Prostate gland (tissue), 2 donors: ENCODE measurements around the gene CABLES1.

Experiments used
- POLR2A ChIP-seq: fragments of 450-650 bp; IDR thresholded peaks from one replicate; pipeline ENCODE4 v1.6.1; 2016; ENCODE audit warnings: antibody characterized with exemption, mild to moderate bottlenecking
- POLR2AphosphoS5 ChIP-seq: sonication (generic); formaldehyde crosslinking; IDR thresholded peaks from one replicate; pipeline ENCODE4 v1.6.1; 2017; ENCODE audit warnings: antibody characterized with exemption
- TF ChIP-seq, protein P1 (sequence below), 4 experiments: fragments of 200-600 bp in 2 of 4; fragments of 450-650 bp in 2 of 4; sonication (generic) in 2 of 4; IDR thresholded peaks; 1 replicate in 3 of 4; 2 replicates in 1 of 4; pipeline ENCODE4 v1.5.1; 2016 to 2019; ENCODE audit warnings: antibody characterized with exemption in 4 of 4, mild to moderate bottlenecking in 2 of 4, moderate library complexity in 2 of 4

DNA sequence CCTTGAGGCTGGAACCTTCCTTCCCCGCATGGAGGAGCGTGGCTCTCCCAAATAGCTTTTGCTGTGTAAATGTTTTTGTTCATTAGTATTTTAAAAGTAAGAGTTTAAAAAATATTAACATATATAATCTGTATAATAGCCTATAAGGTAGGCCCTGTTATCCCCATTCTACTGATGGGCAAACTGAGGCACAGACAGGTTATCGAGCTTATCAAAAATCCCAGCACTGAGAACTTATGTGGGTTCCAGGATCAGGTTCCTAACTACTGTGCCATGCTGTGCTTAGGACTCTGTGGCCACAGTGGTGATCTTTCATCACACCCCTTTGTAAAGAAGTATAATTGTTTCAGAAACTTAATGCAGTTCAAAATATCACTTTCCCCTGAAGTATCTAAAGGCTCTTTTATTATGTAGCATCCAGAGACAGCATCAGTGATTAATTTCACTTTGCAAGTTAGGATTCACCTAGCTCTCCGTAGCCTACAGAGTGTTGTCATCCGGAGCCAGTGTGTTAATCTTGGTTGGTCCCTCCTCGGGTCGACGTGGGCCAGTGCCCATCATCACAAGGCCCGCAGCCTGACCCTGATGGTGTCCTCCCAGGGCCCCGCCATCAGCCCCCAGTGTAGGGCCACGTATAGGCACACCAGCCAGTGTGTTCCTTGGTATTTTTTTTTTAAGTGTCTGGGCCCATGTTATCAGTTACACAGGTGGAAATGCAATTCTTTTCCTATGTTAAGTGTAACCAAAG lies 28.7 kb downstream of the CABLES1 start:
- no peak for TF ChIP-seq POLR2A
- TF ChIP-seq, protein P1, sequence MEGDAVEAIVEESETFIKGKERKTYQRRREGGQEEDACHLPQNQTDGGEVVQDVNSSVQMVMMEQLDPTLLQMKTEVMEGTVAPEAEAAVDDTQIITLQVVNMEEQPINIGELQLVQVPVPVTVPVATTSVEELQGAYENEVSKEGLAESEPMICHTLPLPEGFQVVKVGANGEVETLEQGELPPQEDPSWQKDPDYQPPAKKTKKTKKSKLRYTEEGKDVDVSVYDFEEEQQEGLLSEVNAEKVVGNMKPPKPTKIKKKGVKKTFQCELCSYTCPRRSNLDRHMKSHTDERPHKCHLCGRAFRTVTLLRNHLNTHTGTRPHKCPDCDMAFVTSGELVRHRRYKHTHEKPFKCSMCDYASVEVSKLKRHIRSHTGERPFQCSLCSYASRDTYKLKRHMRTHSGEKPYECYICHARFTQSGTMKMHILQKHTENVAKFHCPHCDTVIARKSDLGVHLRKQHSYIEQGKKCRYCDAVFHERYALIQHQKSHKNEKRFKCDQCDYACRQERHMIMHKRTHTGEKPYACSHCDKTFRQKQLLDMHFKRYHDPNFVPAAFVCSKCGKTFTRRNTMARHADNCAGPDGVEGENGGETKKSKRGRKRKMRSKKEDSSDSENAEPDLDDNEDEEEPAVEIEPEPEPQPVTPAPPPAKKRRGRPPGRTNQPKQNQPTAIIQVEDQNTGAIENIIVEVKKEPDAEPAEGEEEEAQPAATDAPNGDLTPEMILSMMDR (IDR thresholded peaks at IDR 0.05), result no peak
- no peak for TF ChIP-seq POLR2AphosphoS5
